B cell (primary cell): Measurements from ENCODE around the gene PPP1R12B. TPM values are rescaled to one million over a fixed set of nuclear protein-coding genes. Genes with fewer than 3 reads are reported as not detected.
"Not testable (repeated sequence)": the region's sequence is repeated elsewhere in the genome, so short reads cannot be mapped to it uniquely, and the experiment has no call there.

Experiments used
- ATAC-seq: fragments of 200-7000 bp; cut with Tn5 transposase; one replicate; pipeline ENCODE4 v1.10.0; 2021; ENCODE audit warnings: low read depth, mild to moderate bottlenecking, moderate number of reproducible peaks, moderate library complexity
- CTCF ChIA-PET: fragments of 350-600 bp; sonication (Branson Sonifier 250); formaldehyde crosslinking; loops from one replicate; lab custom pipeline; 2021; ENCODE audit warnings: antibody characterized with exemption, inconsistent platforms; lab: Charles Lee
- POLR2A ChIA-PET: fragments of 350-600 bp; sonication (Branson Sonifier 250); formaldehyde crosslinking; loops from one replicate; lab custom pipeline; 2021; ENCODE audit warnings: antibody characterized with exemption; lab: Charles Lee
- DNase-seq: peaks from one replicate; pipeline ENCODE4 v3.0.0; 2013
- H2AFZ ChIP-seq: 2 replicates; pipeline ENCODE4 v1.6.1; 2012; ENCODE audit warnings: mild to moderate bottlenecking, low read depth, low read length; ENCODE audit not compliant: insufficient read depth, poor library complexity, severe bottlenecking
- H3K27ac ChIP-seq, 2 donors: 1 replicate in 1 of 2; 2 replicates in 1 of 2; pipeline ENCODE4 v1.5.1; 2012 to 2013; ENCODE audit warnings: low read length in 2 of 2, mild to moderate bottlenecking in 2 of 2, moderate library complexity in 1 of 2
- H3K27me3 ChIP-seq, 4 experiments: fragments of 200-600 bp in 1 of 4; sonication (generic) in 1 of 4; replicated peaks in 1 of 4; 1 replicate in 2 of 4; 2 replicates in 2 of 4; pipeline versions ENCODE4 v1.6.1 to v1.7.0; 2013 to 2016; ENCODE audit warnings: low read length in 3 of 4, mild to moderate bottlenecking in 2 of 4, mixed read lengths in 1 of 4, moderate library complexity in 1 of 4; ENCODE audit not compliant: insufficient read depth in 4 of 4, control insufficient read depth in 3 of 4; ENCODE audit errors: control extremely low read depth in 1 of 4
- H3K36me3 ChIP-seq, 2 experiments: replicated peaks in 1 of 2; 1 replicate in 1 of 2; 2 replicates in 1 of 2; pipeline versions ENCODE4 v1.6.1 to v1.7.1; 2013; ENCODE audit warnings: low read length in 1 of 2; ENCODE audit not compliant: insufficient read depth in 2 of 2, control insufficient read depth in 1 of 2; ENCODE audit errors: control extremely low read depth in 1 of 2, extremely low read depth in 1 of 2
- H3K4me1 ChIP-seq, 2 donors: fragments of 200-600 bp in 1 of 2; sonication (generic) in 1 of 2; 1 replicate in 1 of 2; 2 replicates in 1 of 2; pipeline versions ENCODE4 v1.5.1 to v1.6.1; 2013 to 2017; ENCODE audit warnings: low read length in 2 of 2; ENCODE audit not compliant: control insufficient read depth in 2 of 2, insufficient read depth in 2 of 2
- H3K4me2 ChIP-seq: replicated peaks from 2 replicates; pipeline ENCODE3; 2012; ENCODE audit warnings: mild to moderate bottlenecking, low read depth, low read length; ENCODE audit not compliant: poor library complexity, severe bottlenecking
- H3K4me3 ChIP-seq, 5 experiments: fragments of 200-600 bp in 1 of 5; sonication (generic) in 1 of 5; 1 replicate in 3 of 5; 2 replicates in 2 of 5; pipeline versions ENCODE4 v1.5.1 to v1.7.0; 2011 to 2016; ENCODE audit warnings: low read length in 4 of 5, mild to moderate bottlenecking in 4 of 5, low read depth in 2 of 5, control low read depth in 1 of 5, moderate library complexity in 1 of 5; ENCODE audit not compliant: insufficient read depth in 1 of 5; ENCODE audit errors: control extremely low read depth in 1 of 5, extremely low read depth in 1 of 5
- H3K79me2 ChIP-seq: fragments of 200-600 bp; sonication (generic); one replicate; pipeline ENCODE4 v1.6.0; 2016; ENCODE audit warnings: low read length; ENCODE audit not compliant: control insufficient read depth, insufficient read depth
- H3K9ac ChIP-seq: fragments of 200-600 bp; sonication (generic); 2 replicates; pipeline ENCODE4 v1.6.1; 2017; ENCODE audit warnings: mild to moderate bottlenecking, low read length, moderate library complexity
- H3K9me3 ChIP-seq, 3 donors: one replicate each; pipeline versions ENCODE4 v1.6.1 to v1.7.1; 2013; ENCODE audit warnings: low read length in 2 of 3; ENCODE audit not compliant: control insufficient read depth in 2 of 3, insufficient read depth in 1 of 3; ENCODE audit errors: control extremely low read depth in 1 of 3
- H4K20me1 ChIP-seq: 2 replicates; pipeline ENCODE4 v1.6.0; 2012; ENCODE audit warnings: mild to moderate bottlenecking, low read length; ENCODE audit not compliant: insufficient read depth, control insufficient read depth, poor library complexity, severe bottlenecking
- H3K27ac Mint-ChIP-seq: one replicate; pipeline ENCODE4 v1.8.0; 2021; ENCODE audit warnings: mixed read lengths
- H3K27me3 Mint-ChIP-seq: one replicate; pipeline ENCODE4 v1.8.0; 2021; ENCODE audit warnings: mixed read lengths
- H3K4me1 Mint-ChIP-seq: one replicate; pipeline ENCODE4 v1.8.0; 2021; ENCODE audit warnings: mixed read lengths
- H3K4me3 Mint-ChIP-seq: one replicate; pipeline ENCODE4 v1.8.0; 2021; ENCODE audit warnings: mixed read lengths
- H3K9me3 Mint-ChIP-seq: one replicate; pipeline ENCODE4 v1.8.0; 2022; ENCODE audit warnings: mixed read lengths; ENCODE audit not compliant: insufficient read depth
- WGBS: methylation state at CpG from one replicate; pipeline ENCODE4 v1.1.5; 2013; ENCODE audit warnings: missing lambda C conversion rate; ENCODE audit not compliant: insufficient coverage; 5-methylcytosine and 5-hydroxymethylcytosine counted together
- intact Hi-C: fragments of 100-400 bp; cut with micrococcal nuclease; formaldehyde crosslinking; loops from one replicate; pipeline ENCODE4 v1.10.0; 2022
- polyA plus RNA-seq: library from polyadenylated mRNA; depleted of rRNA; stranded (reverse); fragments of >200 nt; gene quantifications from 2 replicates; pipeline ENCODE4 v1.2.3, GENCODE V29; 2012
- total RNA-seq, 2 donors: library from RNA; stranded (reverse); fragments of 120-200 nt in 1 of 2; gene quantifications; 1 replicate in 1 of 2; 2 replicates in 1 of 2; pipeline versions ENCODE4 v1.2.3 to v1.2.4, GENCODE V29; 2013 to 2022

Gene PPP1R12B
- total and polyA plus RNA-seq, 2 donors (not counting 1 experiment from before 2014, with no cell fraction given): 7.1 to 49.6 TPM

- H3K27ac Mint-ChIP-seq, POLR2A ChIA-PET, H3K27me3 ChIP-seq, H3K4me1 Mint-ChIP-seq, H3K79me2 ChIP-seq, H4K20me1 ChIP-seq, H3K4me2 ChIP-seq, H3K27me3 Mint-ChIP-seq, H3K9me3 Mint-ChIP-seq, H3K4me3 ChIP-seq, intact Hi-C loops, ATAC-seq, H3K36me3 ChIP-seq, DNase-seq, H3K4me3 Mint-ChIP-seq, H3K9ac ChIP-seq, H3K9me3 ChIP-seq, H3K27ac ChIP-seq, CTCF ChIA-PET, H2AFZ ChIP-seq, H3K4me1 ChIP-seq: not testable (repeated sequence)
- WGBS: 100% methylated on average over 1 of the region's 3 CpGs
Observed at GRCh38 chr1:202419731-202420130, 71.2 kb downstream of the PPP1R12B start.

GRCh38 chr1:202420422-202421094 is 72.1 kb downstream of the PPP1R12B start:
- H3K4me3 Mint-ChIP-seq, DNase-seq, H3K4me2 ChIP-seq, H3K27me3 Mint-ChIP-seq, H3K4me1 Mint-ChIP-seq, intact Hi-C loops, H3K27ac Mint-ChIP-seq, H3K27ac ChIP-seq, H4K20me1 ChIP-seq, H2AFZ ChIP-seq, H3K4me3 ChIP-seq, H3K9me3 ChIP-seq, H3K27me3 ChIP-seq, POLR2A ChIA-PET, H3K4me1 ChIP-seq, H3K9ac ChIP-seq, H3K36me3 ChIP-seq, H3K79me2 ChIP-seq, H3K9me3 Mint-ChIP-seq, ATAC-seq: not testable (repeated sequence)
- CTCF ChIA-PET: interaction anchor here (0.7 kb wide), 1 partner anchor 664 kb away, joined by 3 read pairs; no protein-coding TSS in a partner anchor
- 100% methylated on average over 2 of the region's 3 CpGs for WGBS

- H2AFZ ChIP-seq, H4K20me1 ChIP-seq, H3K36me3 ChIP-seq, POLR2A ChIA-PET, H3K4me1 Mint-ChIP-seq, H3K79me2 ChIP-seq, H3K27me3 Mint-ChIP-seq, intact Hi-C loops, H3K4me3 Mint-ChIP-seq, CTCF ChIA-PET, H3K4me2 ChIP-seq, H3K4me3 ChIP-seq, H3K27ac Mint-ChIP-seq, ATAC-seq, H3K27ac ChIP-seq, H3K9me3 Mint-ChIP-seq, H3K27me3 ChIP-seq, H3K4me1 ChIP-seq, H3K9ac ChIP-seq, DNase-seq, H3K9me3 ChIP-seq: not testable (repeated sequence)
Observed at GRCh38 chr1:202422709-202423108, 74.2 kb downstream of the PPP1R12B start.

GRCh38 chr1:202424260-202424659 is 75.8 kb downstream of the PPP1R12B start:
- H3K9me3 Mint-ChIP-seq, H3K27ac ChIP-seq, H3K27me3 ChIP-seq, H3K4me1 Mint-ChIP-seq, H3K9ac ChIP-seq, intact Hi-C loops, H3K36me3 ChIP-seq, H3K27ac Mint-ChIP-seq, H3K4me3 ChIP-seq, H3K4me2 ChIP-seq, POLR2A ChIA-PET, DNase-seq, H3K4me1 ChIP-seq, H2AFZ ChIP-seq, CTCF ChIA-PET, H4K20me1 ChIP-seq, H3K9me3 ChIP-seq, H3K4me3 Mint-ChIP-seq, H3K79me2 ChIP-seq, ATAC-seq, H3K27me3 Mint-ChIP-seq: not testable (repeated sequence)
- 100% methylated on average over 2 of the region's 5 CpGs for WGBS
